Activated CD8-positive, alpha-beta memory T cell treated with anti-CD3 and anti-CD28 coated beads, Interleukin-2, amount 50 U/mL, for 1 hour (primary cell): ENCODE results near the gene SLC6A8.

Experiments used
- DNase-seq: peaks from one replicate; pipeline ENCODE4 v3.0.0-alpha.2; 2020; ENCODE audit errors: extremely low read depth

Gene SLC6A8

GRCh38 chrX:153648358-153649177 lies 39.2 kb upstream of the SLC6A8 start:
- no peak for DNase-seq

GRCh38 chrX:153649178-153649914 lies 38.4 kb upstream of the SLC6A8 start:
- no peak for DNase-seq

- DNase-seq, result no peak
These were observed 37.6 kb upstream of the SLC6A8 start for GRCh38 chrX:153649915-153650782.

- DNase-seq, result no peak
These were observed 36.8 kb upstream of the SLC6A8 start for GRCh38 chrX:153650959-153651358.

- DNase-seq, result no peak
These were observed 36.1 kb upstream of the SLC6A8 start for GRCh38 chrX:153651540-153652079.

- no peak for DNase-seq
These were observed 34.2 kb upstream of the SLC6A8 start for GRCh38 chrX:153653556-153653955.

GRCh38 chrX:153657161-153657560 lies 30.6 kb upstream of the SLC6A8 start:
- no peak for DNase-seq

GRCh38 chrX:153659268-153659667 lies 28.5 kb upstream of the SLC6A8 start:
- DNase-seq, result no peak

GRCh38 chrX:153662266-153662665 lies 25.5 kb upstream of the SLC6A8 start:
- peak; percentile 14 for DNase-seq

GRCh38 chrX:153665726-153666306 lies 21.9 kb upstream of the SLC6A8 start:
- no peak for DNase-seq

- DNase-seq, result no peak
These were observed 20.3 kb upstream of the SLC6A8 start for GRCh38 chrX:153667281-153667955.

GRCh38 chrX:153667956-153668396 lies 19.8 kb upstream of the SLC6A8 start:
- peak; percentile 12 for DNase-seq

GRCh38 chrX:153668423-153669173 lies 19.1 kb upstream of the SLC6A8 start:
- no peak for DNase-seq

- DNase-seq, result no peak
These were observed 18.4 kb upstream of the SLC6A8 start for GRCh38 chrX:153669174-153669890.

GRCh38 chrX:153669901-153670731 lies 17.6 kb upstream of the SLC6A8 start:
- DNase-seq, result no peak

- no peak for DNase-seq
These were observed 16.8 kb upstream of the SLC6A8 start for GRCh38 chrX:153670748-153671588.
